GM10266 (cell line): ENCODE results near the gene PCDHA10.
"Not testable (repeated sequence)": the region's sequence is repeated elsewhere in the genome, so short reads cannot be mapped to it uniquely, and the experiment has no call there.

Experiments
- DNase-seq: peaks from one replicate; pipeline ENCODE4 v3.0.0; 2012; ENCODE audit errors: extremely low spot score
- CTCF ChIP-seq: IDR thresholded peaks from 2 replicates; pipeline ENCODE4 v1.5.1; 2012; ENCODE audit warnings: mild to moderate bottlenecking, low read depth; ENCODE audit not compliant: control insufficient read depth, insufficient read depth; ENCODE audit errors: missing control alignments

The PCDHA10 gene

GRCh38 chr5:140855772-140856674 lies at the start of gene PCDHA10:
PCDHA10 (plus strand) TSS chr5:140855897; CDS start chr5:140856049, 152 bp downstream.
- no peak for DNase-seq
- TF ChIP-seq CTCF, result no peak

- no peak for TF ChIP-seq CTCF
- no peak for DNase-seq
These were observed 48.6 kb upstream of the PCDHA10 start, which contains the start of gene PCDHA4 for GRCh38 chr5:140806834-140807775. PCDHA4 (plus strand) TSS chr5:140807068.

- DNase-seq, result not testable (repeated sequence)
These were observed 47.3 kb upstream of the PCDHA10 start for GRCh38 chr5:140808241-140808888.

- DNase-seq, result no peak
These were observed 46.8 kb upstream of the PCDHA10 start for GRCh38 chr5:140808889-140809291.

GRCh38 chr5:140821375-140822280 lies 34.1 kb upstream of the PCDHA10 start, which contains the start of gene PCDHA5:
PCDHA5 (plus strand) TSS chr5:140821613.
- no peak for DNase-seq
- TF ChIP-seq CTCF, result peak; percentile 10

More at GRCh38 chr5:140808889-140809291, 46.8 kb upstream of the PCDHA10 start:
- TF ChIP-seq CTCF, result no peak

GRCh38 chr5:140822281-140822629 lies 33.4 kb upstream of the PCDHA10 start:
- no peak for TF ChIP-seq CTCF
- no peak for DNase-seq

GRCh38 chr5:140822969-140823368 lies 32.7 kb upstream of the PCDHA10 start:
- not testable (repeated sequence) for DNase-seq
